Adrenal gland (tissue), 5 donors: ENCODE data around the gene DMD.

Experiments
- POLR2A ChIP-seq, 2 donors: fragments of 450-650 bp; IDR thresholded peaks; one replicate each; pipeline ENCODE4 v1.6.1; 2017; ENCODE audit warnings: antibody characterized with exemption in 2 of 2, mild to moderate bottlenecking in 2 of 2, moderate library complexity in 1 of 2
- TF ChIP-seq, protein P1 (sequence below), 6 experiments: fragments of 450-650 bp in 4 of 6; fragments of 200-600 bp in 2 of 6; sonication (generic) in 1 of 6; IDR thresholded peaks; 1 replicate in 5 of 6; 2 replicates in 1 of 6; pipeline versions ENCODE4 v1.5.1 to v1.8.0; 2016 to 2021; ENCODE audit warnings: antibody characterized with exemption in 6 of 6, mild to moderate bottlenecking in 2 of 6, moderate library complexity in 1 of 6
- donor health status: DM: no; HTN: no; CAD: no.

DNA sequence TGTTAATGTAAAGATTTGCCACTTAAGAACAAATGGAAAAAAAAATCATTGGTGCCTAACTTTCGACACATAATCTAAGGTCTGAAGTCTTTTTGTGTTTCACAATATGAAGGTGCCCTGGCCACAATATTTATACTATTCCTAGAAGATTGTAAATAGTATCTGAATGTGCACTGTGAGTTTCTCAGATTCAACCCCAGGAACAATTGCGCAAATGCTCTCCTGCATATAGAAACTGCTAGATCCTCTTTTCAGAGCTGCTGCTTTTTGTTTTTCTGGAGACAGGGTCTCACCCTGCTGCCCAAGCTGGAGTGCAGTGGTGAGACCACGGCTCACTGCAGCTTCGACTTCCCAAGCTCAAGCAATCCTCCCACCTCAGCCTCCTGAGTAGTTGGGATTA, 1659.4 kb downstream of the DMD start:
- TF ChIP-seq, protein P1, sequence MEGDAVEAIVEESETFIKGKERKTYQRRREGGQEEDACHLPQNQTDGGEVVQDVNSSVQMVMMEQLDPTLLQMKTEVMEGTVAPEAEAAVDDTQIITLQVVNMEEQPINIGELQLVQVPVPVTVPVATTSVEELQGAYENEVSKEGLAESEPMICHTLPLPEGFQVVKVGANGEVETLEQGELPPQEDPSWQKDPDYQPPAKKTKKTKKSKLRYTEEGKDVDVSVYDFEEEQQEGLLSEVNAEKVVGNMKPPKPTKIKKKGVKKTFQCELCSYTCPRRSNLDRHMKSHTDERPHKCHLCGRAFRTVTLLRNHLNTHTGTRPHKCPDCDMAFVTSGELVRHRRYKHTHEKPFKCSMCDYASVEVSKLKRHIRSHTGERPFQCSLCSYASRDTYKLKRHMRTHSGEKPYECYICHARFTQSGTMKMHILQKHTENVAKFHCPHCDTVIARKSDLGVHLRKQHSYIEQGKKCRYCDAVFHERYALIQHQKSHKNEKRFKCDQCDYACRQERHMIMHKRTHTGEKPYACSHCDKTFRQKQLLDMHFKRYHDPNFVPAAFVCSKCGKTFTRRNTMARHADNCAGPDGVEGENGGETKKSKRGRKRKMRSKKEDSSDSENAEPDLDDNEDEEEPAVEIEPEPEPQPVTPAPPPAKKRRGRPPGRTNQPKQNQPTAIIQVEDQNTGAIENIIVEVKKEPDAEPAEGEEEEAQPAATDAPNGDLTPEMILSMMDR (IDR thresholded peaks at IDR 0.05), result no peak
- no peak for TF ChIP-seq POLR2A (IDR thresholded peaks at IDR 0.05)
